Activated CD4-positive, alpha-beta T cell treated with anti-CD3 and anti-CD28 coated beads, Interleukin-2, amount 50 U/mL, for 24 hours (primary cell): Measurements from ENCODE around the gene KCTD16.

ENCODE experiments used
- DNase-seq, 2 donors: peaks; one replicate each; pipeline ENCODE4 v3.0.0-alpha.2; 2020; ENCODE audit warnings: low read depth in 1 of 2, low spot score in 1 of 2

The KCTD16 gene

GRCh38 chr5:144393641-144394435, 223.2 kb downstream of the KCTD16 start:
- DNase-seq = no peak

- DNase-seq = no peak
These were observed 225.0 kb downstream of the KCTD16 start for GRCh38 chr5:144395704-144396103.

GRCh38 chr5:144403058-144403457, 232.4 kb downstream of the KCTD16 start:
- no peak for DNase-seq

DNA sequence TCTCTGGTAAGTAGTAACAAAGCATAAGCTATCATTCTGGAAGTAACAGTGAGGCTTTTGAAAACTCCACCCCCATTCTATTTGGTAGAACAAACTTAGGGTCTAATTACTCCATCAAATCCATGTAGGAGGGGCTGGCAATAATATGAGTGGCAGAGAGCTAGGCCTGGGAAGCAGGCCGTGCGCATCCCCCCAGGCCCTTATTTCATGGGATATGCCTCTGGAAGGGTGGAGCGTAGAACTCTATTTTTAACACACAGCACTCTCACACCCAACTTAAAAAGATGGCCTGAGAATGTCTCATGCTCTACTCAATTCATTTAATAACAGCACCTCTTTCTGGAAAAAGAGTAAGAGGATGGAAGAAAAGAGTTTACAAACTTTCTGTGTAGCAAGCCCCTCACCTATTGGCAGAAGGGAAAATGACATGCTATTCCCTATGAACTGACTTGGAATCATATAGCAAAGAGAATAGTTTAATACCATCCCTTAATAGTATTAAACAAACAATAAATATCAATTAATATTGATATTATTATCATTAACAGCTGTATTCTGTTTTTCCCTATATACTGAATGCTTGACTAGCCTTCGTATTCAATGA, 233.2 kb downstream of the KCTD16 start:
- no peak for DNase-seq

DNA sequence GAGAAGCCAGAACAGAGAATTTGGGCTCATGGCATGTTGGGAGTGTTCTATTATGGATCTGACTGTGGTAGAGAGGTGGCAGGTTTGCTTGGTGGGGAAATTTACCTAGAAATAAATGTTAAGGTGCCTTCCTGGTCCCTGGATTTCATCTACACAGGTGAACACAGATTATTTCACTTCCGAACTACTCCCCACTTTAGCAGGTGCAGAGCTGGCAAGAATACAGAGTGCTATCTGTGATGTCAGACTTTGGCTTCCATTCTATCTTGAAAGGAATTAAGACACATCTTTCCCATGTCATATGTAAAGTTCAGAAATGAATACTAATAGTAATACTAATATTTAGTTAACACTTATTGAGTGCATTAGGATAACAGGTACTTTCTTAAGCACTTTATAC, 234.0 kb downstream of the KCTD16 start:
- DNase-seq = no peak

DNA sequence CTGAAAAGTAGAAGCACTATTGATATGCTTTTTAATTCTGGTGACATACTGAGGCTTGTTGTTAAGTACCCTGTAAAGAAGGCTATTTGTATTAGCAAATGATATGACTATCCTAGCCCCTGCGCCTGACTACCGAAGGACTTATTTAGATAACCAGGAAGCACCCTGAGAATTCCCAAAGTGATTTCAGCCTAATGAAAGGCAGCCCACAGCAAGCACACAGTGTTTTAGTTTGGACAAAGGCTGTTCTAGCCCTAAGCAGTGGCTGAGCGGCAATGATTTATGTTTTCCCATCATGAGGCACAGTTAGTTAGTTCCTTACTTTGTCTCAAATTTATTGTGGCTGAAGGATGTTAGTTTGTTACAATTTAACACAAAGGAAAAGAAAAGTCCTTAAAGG, 235.3 kb downstream of the KCTD16 start:
- DNase-seq = no peak

DNA sequence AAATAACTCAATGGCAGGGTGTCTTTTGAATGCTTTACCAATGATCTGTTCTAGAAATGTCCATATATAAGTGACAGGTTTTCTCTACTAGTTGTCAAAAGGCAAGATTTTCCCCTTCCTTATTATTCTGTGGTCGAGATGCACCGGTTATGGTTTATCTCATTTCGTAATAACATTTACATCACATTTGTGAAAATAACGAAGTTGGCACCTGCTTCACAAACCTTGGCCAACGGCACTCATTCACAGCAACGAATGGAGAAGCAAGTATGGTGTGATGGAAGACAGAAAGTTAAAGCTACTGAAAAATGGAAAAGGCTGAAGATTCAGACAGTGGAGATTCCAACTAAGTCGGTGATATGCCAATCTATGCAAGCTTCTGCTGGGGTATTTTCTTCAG, 235.8 kb downstream of the KCTD16 start:
- DNase-seq = no peak

DNA sequence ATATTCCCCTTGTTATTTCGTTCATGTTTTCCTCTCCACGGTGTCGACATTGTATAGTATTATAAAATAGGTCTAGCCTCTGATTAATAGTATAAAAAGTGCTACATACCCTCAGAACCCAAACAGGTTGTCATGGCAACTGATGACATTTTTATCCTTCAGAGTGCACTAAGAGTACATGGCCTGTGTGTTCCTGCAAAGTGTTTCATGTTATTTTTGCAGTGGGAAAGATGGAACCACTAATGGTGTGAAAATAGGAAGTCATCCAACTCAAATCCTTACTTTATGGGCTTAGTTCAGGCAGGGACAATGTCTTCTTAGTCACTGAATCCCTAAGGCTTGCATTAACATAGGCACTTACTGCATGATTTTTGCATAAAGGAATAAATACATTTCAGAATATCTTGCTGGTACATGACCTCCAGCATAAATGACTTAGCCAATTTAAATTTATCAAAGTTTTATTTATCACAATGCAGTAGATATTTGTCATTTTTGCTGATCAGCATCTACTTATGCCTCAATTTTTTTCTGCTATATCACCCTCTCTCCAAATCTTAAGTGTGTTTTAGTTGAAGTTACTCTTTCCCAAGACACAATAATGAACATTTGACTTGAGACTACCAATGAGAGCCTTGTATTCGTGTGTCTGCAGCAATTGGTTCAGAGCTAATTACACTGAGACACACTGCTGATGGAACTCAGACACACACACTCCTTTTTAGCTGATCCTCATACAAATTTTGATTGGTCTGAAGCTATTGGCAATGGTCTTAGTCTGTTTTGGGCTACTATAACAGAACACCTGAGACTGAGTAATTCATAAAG, 243.7 kb downstream of the KCTD16 start:
- no peak for DNase-seq

DNA sequence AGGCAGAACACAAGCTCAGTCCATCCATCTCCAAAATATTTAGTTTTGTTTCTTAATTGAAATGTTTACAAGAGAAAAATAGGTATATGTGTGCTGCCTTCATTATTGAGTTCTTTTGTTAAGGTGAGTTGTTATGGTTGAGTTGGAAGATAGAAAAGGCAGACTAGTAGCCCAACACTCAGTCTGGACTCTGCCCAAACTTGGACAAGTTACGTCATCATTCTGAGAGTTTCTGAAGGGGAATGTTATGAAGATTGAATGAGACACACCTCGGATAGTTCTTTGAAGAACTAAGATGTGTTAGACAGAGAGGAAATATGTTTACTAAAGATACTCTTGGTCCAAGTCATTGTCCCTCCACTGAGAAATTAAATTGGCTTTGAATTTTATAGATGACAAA, 245.5 kb downstream of the KCTD16 start:
- DNase-seq = no peak

DNA sequence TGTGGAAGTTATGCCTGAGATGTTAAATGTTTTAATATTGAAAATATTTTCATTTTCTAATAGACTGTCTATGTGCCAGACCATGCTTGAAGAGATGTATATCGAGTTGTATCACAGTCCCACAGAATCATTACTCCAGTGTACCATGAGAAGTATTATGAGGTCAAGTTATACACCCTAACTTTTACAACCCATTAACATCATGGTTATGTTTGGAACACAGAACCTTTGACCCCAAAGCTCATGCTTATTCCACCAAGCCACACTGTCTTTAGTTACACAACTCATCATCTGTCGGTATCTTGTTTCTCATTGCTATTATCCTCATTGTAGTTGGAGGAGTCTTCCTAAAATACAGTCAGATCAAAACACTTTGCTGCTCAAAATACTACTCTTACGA, 248.0 kb downstream of the KCTD16 start:
- no peak for DNase-seq

DNA sequence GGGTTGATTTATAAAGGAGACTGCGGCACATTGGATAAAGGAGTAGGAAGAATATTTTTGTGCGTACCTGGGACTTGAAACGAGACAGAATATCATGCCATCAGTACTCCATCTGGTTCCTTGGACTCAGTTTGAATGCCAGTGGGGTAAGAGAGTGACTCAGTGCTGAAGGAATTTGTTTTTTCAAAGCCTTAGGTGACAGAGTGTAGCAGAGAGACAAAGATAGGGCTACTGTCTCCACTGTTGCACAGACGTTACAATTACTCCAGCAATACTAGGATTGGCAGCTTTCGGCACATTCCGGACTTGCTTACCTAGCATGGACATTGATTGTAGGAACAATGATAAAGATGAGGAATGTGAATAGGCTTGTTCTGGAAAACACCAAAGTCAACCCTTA, 250.7 kb downstream of the KCTD16 start:
- no peak for DNase-seq

DNA sequence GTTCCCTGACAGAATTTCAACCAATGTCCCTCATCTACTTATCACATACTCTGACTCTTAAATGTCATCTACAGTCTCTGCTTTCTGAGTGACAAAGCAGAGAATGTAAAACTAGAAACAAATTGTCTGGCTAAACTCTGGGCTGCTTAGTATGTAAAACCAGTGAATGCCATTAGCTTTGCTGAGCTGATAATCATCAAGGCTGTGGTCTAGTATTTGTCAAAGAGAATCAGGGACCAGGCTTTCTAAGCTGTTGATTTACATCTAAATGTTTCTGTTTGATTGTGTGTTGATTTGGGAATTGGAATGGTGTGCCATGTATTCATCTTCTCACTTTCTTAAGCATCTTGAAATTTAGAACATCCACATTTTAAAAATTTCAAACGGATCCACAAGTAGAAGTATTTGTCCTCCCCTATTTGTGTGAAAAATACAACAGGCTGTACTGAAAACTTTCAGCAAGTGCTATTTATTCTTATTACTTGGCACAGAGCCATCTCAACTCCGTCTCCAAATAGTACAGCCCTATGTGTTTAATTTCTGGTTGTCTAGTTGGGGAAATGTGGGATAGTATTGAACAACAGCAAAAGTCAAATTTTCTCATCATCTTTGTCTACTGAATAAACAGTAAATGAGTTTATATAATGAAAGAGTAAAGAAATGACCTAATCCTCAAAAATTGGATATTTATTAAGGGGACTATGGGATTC, 251.5 kb downstream of the KCTD16 start:
- DNase-seq = no peak

DNA sequence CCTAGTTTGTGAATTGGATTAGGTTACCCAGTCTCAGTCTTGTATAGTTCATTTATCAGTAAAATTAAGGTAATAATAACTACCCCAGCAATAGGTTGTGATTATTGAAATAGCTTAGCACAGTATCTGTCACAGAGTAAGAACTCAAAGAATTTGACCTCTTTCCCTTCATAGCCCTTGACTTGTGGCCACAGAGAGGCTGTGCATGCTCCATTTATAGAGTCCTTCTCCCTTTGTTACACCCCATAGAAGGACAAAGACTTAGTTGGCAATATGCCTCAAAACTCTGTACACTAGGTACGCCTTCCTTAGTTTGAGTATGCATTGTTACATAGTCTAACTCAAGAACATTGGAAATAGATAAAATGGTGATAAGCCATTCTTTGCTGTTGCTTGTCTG, 257.2 kb downstream of the KCTD16 start:
- no peak for DNase-seq

DNA sequence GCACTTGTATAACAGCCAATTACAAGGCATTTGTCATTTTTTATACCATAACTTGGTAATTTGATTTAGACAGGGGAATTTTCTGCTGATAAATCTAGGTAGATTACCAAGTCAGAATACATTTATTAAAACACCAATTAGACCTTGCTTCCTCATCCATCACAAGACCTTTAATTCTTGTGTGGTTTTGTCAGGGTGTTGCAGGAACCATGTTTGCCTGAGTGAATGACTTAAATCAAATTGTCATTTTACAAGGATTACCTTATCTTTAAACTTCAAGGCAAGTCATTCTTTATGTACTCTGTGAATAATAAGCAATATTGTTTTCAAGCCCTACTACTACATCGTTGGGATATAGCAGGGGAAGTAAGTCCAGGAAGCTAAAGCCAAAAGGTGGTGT, 257.7 kb downstream of the KCTD16 start:
- DNase-seq = no peak

- DNase-seq = no peak
These were observed 258.7 kb downstream of the KCTD16 start for GRCh38 chr5:144429405-144429804.

DNA sequence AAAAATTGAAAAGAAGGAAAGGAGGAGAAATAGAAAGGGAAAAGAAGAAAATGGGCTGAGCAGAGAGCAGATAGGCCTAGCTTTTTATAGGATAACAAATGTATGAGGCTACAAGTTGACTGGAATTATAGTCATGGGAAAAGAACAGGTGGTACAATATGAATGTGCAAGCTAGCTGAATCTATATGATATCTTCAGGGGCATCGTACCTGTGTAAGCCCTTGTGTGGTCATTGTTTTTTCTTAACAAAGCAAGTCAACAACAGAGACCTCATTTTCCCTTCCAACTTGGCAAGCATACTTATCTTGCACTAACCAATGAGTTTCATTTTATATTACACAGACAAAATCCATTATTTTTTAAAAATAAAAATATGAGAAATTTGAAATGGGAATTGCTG, 259.2 kb downstream of the KCTD16 start:
- no peak for DNase-seq

- DNase-seq = no peak
These were observed 262.6 kb downstream of the KCTD16 start for GRCh38 chr5:144433140-144433822.

- DNase-seq = no peak
These were observed 263.2 kb downstream of the KCTD16 start for GRCh38 chr5:144433893-144434292.

DNA sequence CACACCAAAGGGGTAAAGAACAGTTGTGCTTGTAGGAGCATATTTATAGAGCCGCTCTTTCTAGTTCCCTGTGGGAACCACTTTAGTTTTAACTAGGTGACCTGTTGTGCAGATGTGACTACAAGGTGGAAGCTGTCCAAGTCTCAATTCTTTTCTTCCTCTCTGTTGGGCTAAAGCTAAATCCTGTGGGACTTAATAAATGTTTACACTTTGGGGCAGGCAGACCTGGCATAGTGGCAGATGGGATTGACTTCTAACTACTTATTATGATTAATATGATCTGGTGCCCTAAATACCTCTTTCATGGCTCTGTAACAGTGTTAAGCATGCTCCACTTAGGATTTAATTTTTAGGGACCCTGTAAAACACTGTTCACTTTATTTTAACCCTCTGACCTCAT, 265.3 kb downstream of the KCTD16 start:
- no peak for DNase-seq

DNA sequence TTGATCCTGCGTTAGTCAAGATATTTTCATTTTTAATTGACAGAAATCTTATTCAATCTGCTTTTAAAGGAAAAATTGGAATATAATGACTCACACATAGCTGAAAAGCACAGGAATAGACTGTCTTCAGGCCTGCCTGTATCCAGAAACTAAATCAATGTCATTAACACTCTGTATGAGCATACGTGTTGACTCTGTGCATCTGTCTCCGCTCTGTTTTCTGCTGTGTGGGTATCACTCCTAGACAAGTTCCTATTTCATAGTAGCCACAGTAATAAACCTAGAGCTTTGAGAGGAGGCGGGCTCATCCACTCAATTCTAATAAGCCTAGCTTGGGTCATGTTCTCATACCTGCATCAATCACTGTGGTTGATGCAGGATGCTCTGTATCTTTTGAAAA, 267.6 kb downstream of the KCTD16 start:
- no peak for DNase-seq

- DNase-seq = no peak
These were observed 277.8 kb downstream of the KCTD16 start for GRCh38 chr5:144448457-144448856.
